Measurements from ENCODE around the gene ACKR1. TPM values are rescaled to one million over a fixed set of nuclear protein-coding genes. Genes with fewer than 3 reads are reported as not detected.

Gene ACKR1
- total RNA-seq, 2 experiments from 2014 or later: not detected

DNA sequence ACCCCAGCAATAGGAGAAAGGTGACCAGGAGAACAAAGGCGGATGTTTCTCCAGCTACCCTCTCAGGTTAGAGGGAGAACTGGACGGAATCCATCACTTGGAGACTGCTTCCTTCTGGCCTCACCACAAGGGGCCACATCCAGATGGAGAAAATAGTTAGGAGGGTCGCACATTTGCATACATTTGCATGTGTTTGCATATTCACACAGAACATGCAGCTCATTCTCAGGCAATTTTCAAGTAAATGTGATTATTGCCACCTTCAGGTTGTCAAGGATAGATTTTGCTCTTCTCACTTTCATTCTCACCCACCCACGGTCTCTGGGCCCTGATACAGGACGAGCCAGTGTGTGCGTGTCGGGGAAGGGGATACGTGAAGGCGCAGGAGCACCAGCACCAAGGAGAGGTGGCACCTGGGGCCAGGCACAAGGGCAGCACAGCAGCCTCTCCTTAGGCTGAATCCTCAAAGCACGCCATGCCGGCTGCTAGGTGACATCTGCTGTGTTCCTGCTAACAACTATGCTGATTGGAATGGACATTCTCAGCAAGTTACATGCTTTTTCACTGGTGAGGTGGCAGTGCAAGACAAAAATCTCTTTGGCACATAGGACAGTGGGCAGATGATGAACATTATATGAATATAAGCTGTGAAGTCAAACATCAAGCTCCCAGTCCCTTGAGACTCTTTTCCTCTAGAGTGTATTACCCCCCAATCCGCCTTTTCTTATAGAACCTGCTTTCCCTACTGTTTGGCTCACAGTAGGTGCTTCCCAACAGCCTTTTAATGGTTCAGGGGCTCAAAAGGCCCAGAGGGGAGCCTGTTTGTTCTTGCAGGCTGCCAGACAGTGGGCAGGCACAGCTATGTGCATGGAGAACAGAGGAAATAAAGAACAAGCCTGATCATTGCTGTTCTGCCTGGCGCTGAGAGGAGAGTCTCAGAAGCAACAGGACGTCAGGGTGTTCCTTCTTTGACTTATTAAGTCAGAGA is 14.3 kb downstream of the ACKR1 start:
- Mint-ChIP-seq H3K36me3 (no peaks in the 10 kb centered on the region), H3K27ac (no peak overlapping the region), H3K4me1 (no peaks in the 10 kb centered on the region), H3K9me3 (ENCODE audit: low read depth) (no peaks in the 10 kb centered on the region), H3K27me3 (peaks cover 26% of the 10 kb centered on the region), H3K4me3 (no peak overlapping the region)
- CTCF ChIA-PET: interaction anchor here (1.5 kb wide), 1 partner anchor 787 kb away, joined by 3 read pairs; no protein-coding TSS in a partner anchor
- no peak for DNase-seq
- ATAC-seq: no peak

DNA sequence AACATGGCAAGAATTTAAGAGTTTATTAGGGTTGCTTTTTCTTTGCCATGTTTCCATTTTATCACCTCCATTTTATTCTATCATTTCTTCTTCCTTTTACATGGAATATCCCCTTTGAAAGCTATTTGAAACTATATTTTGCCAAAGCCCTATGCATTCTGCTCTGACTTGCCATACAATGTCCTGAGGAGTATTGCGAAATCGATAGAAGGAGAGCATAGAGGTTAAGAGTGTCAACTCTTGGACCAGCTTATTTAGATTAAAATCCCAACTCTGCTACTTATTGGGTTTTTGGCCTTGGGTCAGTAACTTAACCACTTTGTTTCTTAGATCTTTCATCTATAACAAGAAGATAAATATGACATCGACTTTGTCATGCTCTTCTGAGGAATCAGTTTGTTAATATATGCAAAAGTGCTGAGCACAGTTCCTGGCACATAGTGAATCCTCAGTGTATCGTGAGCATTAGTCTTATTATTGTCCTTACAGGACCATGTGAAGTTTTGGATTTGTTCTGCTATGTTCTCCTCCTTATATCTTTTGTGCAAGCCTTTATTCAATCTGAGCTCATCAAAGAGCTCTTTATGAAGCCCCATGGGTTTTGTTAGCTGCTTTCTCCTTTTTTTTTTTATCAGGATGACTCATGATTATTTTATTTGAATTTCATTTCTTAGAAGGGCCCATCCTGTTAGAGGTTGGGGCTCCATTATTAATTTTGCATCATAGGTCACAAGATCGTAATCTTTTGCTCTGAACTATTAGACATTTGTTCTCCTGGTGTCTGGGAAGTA is 17.6 kb downstream of the ACKR1 start:
- peaks cover 20% of the 10 kb centered on the region for H3K27me3 Mint-ChIP-seq
- no peaks in the 10 kb centered on the region for H3K36me3 Mint-ChIP-seq
- no peaks in the 10 kb centered on the region for H3K9me3 Mint-ChIP-seq (ENCODE audit: low read depth)
- CTCF ChIA-PET: interaction anchor here (1.8 to 2.2 kb wide), 2 partner anchors 9 to 12 kb away, joined by 4 to 7 read pairs; no protein-coding TSS in a partner anchor
- no peaks in the 10 kb centered on the region for H3K4me1 Mint-ChIP-seq
- no peak overlapping the region for H3K4me3 Mint-ChIP-seq
- DNase-seq (no peak), ATAC-seq (no peak)
- no peak overlapping the region for H3K27ac Mint-ChIP-seq

DNA sequence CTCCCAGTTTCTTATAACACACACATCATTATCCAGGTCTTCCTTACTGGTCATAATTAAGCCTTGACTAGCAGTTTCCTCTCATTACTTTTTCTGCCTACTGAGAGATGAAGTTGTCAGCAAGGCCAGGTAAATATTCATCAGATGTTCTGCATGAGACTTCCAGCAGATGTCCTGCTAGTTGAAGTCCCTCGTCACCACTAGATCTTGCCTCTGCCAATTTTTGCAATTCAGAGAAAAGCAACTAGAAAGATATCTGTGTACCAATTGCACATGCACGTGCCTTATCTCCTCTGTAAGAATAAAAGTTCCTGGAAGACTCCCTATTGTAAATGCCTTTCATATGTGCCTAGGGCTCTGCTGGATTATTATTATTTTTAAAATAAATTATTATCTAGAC is 18.3 kb downstream of the ACKR1 start:
- Mint-ChIP-seq H3K9me3 (ENCODE audit: low read depth) (no peaks in the 10 kb centered on the region), H3K4me1 (no peaks in the 10 kb centered on the region), H3K4me3 (no peak overlapping the region), H3K27ac (no peak overlapping the region), H3K27me3 (peaks cover 24% of the 10 kb centered on the region), H3K36me3 (no peaks in the 10 kb centered on the region)
- DNase-seq (no peak), ATAC-seq (no peak)
- CTCF ChIA-PET: interaction anchor here (2.2 to 3.5 kb wide), 2 partner anchors 9 kb away, joined by 7 to 18 read pairs; no protein-coding TSS in a partner anchor

DNA sequence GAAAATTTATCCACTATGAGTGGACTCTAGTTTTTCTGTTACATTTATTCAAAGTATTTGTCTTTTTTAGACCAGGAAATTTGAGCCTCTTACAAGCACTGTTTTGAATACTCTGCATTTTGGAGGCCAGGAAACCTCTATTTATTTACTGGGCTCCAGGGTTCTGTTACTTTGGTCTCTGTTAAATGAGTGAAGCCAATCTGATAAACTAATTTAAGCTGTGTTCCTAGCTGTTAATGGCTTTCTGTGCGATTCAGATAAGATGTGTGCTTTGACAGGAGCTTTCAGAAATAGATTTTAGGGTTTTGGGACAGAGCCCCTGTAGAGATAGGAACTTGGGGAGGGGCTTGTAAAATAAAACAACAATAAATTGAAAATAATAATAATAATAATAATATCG is 23.9 kb downstream of the ACKR1 start:
- Mint-ChIP-seq H3K36me3 (no peaks in the 10 kb centered on the region), H3K27me3 (peaks cover 33% of the 10 kb centered on the region), H3K4me1 (no peaks in the 10 kb centered on the region), H3K4me3 (no peak overlapping the region), H3K27ac (no peak overlapping the region), H3K9me3 (ENCODE audit: low read depth) (no peaks in the 10 kb centered on the region)
- CTCF ChIA-PET: interaction anchor here (0.7 kb wide), 1 partner anchor 23 kb away, joined by 3 read pairs; no protein-coding TSS in a partner anchor
- no peak for ATAC-seq
- DNase-seq: no peak

DNA sequence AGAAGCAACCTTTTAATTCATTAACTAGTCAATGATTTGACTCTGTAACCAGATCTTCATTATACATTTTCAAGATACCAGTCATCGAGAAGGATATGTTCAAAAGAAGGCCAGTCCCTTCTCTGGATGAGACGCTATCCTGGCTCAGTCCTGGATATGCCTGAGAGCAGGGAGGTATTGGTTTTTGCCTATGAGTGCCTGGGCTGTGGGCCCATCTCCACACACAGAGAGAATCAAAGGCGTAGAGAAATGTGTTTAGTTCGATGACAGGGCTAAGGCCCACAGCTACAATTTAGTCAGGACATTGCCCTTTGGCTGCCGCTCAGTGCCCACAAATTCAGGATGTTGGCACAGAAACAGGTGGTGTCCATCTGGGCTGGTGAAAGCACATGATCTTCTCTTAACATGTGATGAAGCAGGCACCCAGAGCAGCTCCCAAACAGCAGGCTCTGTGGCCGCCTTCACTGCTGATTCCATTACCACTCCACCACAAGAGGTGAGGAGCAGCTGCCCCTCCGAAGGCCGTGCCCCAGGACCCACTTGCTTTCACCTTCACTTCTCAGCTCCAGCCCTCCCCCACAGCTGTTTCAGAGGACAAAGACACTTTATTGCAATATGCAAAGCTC is 24.7 kb downstream of the ACKR1 start:
- Mint-ChIP-seq H3K4me3 (no peak overlapping the region), H3K27me3 (peaks cover 33% of the 10 kb centered on the region), H3K4me1 (no peaks in the 10 kb centered on the region), H3K27ac (no peak overlapping the region), H3K36me3 (no peaks in the 10 kb centered on the region), H3K9me3 (ENCODE audit: low read depth) (no peaks in the 10 kb centered on the region)
- CTCF ChIA-PET: no interaction called here
- ATAC-seq (no peak), DNase-seq (no peak)

DNA sequence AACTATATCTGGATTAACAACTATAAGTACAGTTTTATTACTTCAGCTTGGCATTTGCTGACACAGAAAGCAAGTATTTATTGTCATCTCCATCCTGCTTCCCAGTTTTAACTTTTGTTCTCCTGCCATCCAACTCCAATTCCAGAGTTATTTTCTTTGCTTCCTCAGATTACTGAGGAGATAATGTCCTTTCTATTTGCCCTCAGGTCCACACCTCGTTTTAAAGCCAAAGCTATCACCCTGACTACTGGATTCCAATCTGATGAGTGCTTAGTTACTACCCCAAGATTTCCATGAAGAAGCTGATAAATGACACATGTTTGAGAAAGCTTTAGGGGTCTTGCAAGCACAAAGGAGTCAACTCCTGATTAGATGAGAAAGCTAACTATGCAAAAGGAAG is 25.2 kb downstream of the ACKR1 start:
- Mint-ChIP-seq H3K4me3 (no peak overlapping the region), H3K27ac (no peak overlapping the region), H3K36me3 (no peaks in the 10 kb centered on the region), H3K4me1 (no peaks in the 10 kb centered on the region), H3K27me3 (peaks cover 33% of the 10 kb centered on the region), H3K9me3 (ENCODE audit: low read depth) (no peaks in the 10 kb centered on the region)
- DNase-seq (no peak), ATAC-seq (no peak)
- CTCF ChIA-PET: no interaction called here

DNA sequence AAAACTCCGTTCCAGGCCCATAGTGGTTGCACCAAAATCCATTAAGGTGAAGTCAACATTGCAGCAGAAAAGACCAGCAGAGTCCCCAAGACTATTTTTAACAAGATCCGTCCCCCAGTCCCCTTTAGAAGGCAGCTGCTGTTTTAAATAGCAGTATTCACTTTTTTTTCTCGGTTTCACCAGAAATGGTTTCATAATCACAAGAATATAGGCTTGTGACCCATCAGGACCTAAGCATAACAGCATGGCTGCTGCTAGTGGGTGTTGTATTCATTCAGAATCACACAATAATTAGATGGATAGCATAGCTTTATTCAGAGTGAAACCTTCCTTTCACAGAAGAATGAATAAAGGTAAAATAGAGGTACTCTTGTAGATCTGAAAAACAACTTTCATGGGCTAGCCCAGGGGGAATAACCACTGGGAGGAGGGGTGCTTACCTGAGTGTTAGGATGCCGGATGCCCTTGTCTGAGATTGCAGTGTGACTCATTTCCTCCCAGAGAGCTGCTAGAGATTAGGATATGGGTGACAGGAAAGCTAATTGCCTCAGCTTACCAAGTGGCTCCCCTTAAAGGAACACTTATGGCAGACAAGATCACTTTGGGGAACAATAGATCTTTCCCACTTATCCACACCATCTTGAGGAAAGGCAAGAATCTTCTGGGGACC is 35.0 kb downstream of the ACKR1 start:
- H3K27me3 Mint-ChIP-seq: peaks cover 12% of the 10 kb centered on the region
- H3K27ac Mint-ChIP-seq: no peak overlapping the region
- no peaks in the 10 kb centered on the region for H3K36me3 Mint-ChIP-seq
- H3K9me3 Mint-ChIP-seq (ENCODE audit: low read depth): no peaks in the 10 kb centered on the region
- CTCF ChIA-PET: no interaction called here
- H3K4me1 Mint-ChIP-seq: peaks cover 9% of the 10 kb centered on the region
- no peak for DNase-seq
- no peak overlapping the region for H3K4me3 Mint-ChIP-seq
- no peak for ATAC-seq

DNA sequence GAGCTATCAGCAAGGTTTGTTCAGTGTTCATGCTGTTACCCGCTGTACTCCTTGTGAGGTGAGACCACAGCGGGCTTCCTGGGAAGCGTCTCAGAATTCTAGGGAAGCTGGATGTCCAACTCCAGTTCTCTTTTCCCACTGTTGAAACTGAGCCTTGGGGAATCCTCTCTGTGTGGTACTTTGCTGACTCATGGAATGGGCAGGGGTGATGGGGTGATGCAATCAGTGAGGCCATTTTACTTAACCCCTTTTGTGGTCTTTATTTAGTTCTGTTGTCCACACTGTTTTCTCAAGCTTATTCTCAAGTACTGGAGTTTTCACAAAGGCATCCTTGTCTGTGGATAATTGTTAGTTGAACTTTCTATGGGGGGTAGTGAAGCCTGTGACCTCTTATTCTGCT is 42.6 kb downstream of the ACKR1 start:
- peaks cover 13% of the 10 kb centered on the region for H3K27me3 Mint-ChIP-seq
- no peaks in the 10 kb centered on the region for H3K36me3 Mint-ChIP-seq
- no peak overlapping the region for H3K4me3 Mint-ChIP-seq
- CTCF ChIA-PET: interaction anchor here (1.1 kb wide), 1 partner anchor 87 kb away, joined by 3 read pairs; no protein-coding TSS in a partner anchor
- no peak overlapping the region for H3K27ac Mint-ChIP-seq
- ATAC-seq (no peak), DNase-seq (no peak)
- H3K9me3 Mint-ChIP-seq (ENCODE audit: low read depth): peaks cover 6% of the 10 kb centered on the region
- H3K4me1 Mint-ChIP-seq: no peaks in the 10 kb centered on the region

DNA sequence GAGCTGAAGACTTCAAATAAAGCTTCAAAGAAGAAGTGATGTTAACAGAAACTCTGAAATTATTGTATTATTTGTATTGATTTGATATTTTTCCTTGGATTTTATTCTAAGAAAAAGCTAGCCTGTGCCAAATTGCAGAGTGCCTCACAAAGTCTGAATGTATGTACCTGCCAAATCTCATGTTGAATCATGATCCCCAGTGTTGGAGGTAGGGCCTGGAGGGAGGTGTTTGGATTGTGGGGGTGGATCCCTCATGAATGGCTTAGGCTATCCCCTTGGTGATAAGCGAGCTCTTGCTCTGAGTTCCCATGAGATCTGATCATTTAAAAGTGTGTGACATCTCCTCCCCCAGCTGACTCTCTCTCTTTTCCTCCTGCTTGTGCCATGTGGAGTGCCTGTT is 43.6 kb downstream of the ACKR1 start:
- Mint-ChIP-seq H3K27me3 (peaks cover 10% of the 10 kb centered on the region), H3K27ac (no peak overlapping the region), H3K4me1 (no peaks in the 10 kb centered on the region), H3K36me3 (no peaks in the 10 kb centered on the region), H3K9me3 (ENCODE audit: low read depth) (peaks cover 6% of the 10 kb centered on the region), H3K4me3 (no peak overlapping the region)
- CTCF ChIA-PET: interaction anchor here (1.3 kb wide), 1 partner anchor 35 kb away, joined by 4 read pairs; no protein-coding TSS in a partner anchor
- no peak for ATAC-seq
- DNase-seq: no peak

DNA sequence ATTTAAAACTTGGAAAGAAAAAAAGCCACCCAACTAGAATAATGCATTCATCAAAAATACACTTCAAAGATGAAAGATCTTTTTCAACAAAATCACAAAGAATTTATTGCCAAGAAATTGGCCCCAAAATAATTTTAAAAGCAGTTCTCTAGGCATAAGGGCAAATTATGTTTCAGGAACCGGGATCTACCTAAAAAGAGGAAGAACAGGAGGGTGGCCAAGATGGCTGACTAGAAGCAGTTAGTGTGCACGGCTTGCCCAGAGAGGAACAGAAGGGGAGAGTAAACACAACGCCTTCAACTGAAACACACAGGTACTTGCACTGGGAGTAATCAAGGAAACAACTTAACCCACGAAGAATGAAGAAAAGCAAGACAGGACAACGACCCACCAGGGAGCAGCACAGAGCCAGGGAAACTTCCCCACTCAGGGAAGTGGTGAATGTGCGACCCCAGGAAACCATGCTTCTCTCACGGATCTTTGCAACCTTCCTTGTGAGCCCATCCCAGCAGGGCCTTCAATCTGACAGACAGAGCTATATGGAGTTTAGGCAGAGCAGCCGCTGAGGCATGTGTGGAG is 46.1 kb downstream of the ACKR1 start:
- no peak overlapping the region for H3K27ac Mint-ChIP-seq
- no peak for ATAC-seq
- H3K36me3 Mint-ChIP-seq: no peaks in the 10 kb centered on the region
- no peak overlapping the region for H3K4me3 Mint-ChIP-seq
- H3K4me1 Mint-ChIP-seq: no peaks in the 10 kb centered on the region
- CTCF ChIA-PET: no interaction called here
- peaks cover 3% of the 10 kb centered on the region for H3K27me3 Mint-ChIP-seq
- peaks cover 6% of the 10 kb centered on the region for H3K9me3 Mint-ChIP-seq (ENCODE audit: low read depth)
- DNase-seq: no peak
